HG03521 (cell line): Measurements from ENCODE around the gene SUSD4.
"Not testable (repeated sequence)": the region's sequence is repeated elsewhere in the genome, so short reads cannot be mapped to it uniquely, and the experiment has no call there.

Source experiments
- ATAC-seq: cut with Tn5 transposase; IDR thresholded peaks from one replicate; pipeline ENCODE4 v1.9.1; 2021; ENCODE audit warnings: mild to moderate bottlenecking, moderate library complexity; ENCODE audit not compliant: unreplicated experiment

The SUSD4 gene

GRCh38 chr1:223299553-223299952 is 64.4 kb downstream of the SUSD4 start:
- ATAC-seq = no peak

DNA sequence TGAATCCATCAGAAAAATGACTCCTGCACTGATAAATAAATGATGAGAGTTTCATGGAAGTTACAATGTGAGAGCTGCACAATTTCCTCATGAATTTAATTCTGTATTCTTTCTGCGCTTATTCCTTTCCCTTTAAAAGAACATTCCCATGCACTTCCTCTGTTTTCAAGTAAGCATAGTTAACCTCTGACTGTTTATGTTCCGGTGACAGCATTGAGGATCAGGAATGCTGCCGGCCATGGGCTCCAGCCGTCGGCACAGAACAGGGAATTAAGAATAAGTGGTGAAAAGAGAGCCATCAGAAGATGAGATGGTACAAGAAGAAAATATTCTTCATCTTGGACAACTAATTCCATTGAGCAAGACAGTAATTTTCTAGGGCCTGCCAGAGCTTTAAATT is 65.3 kb downstream of the SUSD4 start:
- ATAC-seq = no peak

GRCh38 chr1:223297800-223298199 is 66.2 kb downstream of the SUSD4 start:
- ATAC-seq = no peak

DNA sequence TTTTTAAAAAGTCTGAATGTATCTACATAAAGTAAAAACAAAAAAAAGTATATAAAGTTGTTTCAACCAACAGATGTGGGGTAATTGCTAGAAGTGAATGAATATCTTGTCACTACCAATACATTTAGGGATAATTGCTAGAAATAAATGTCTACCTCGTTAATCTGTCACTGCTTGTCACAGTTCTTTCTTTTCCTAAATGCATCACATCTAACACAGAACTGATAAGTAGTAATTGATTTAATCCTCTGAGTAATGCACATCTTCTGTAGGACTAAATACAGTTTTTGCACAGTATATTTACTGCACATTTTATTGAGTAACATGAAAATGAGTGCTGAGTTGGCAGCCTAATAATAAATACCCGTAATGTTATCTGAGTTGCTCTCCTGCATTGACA is 72.2 kb downstream of the SUSD4 start:
- ATAC-seq = no peak

GRCh38 chr1:223290397-223290796 is 73.6 kb downstream of the SUSD4 start:
- ATAC-seq = no peak

DNA sequence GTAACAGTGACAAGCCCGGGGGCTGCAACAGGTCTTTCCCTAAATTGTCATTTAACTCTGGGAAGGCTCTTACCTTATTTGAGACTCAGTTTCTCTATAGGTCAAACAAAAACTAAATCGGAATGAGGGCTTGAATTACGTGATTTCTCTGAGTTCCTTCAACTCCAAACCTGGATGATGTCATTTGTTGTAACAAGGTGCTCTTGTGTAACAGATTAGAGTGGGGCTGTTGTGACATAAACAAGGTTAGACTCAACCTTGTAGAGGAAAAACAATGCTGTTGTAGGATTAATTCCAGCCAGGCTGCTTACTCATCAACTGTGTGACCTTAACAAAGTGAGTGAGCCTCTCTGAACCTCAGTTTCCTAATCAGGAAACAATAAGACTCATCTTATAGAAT is 74.4 kb downstream of the SUSD4 start:
- ATAC-seq = no peak

GRCh38 chr1:223288826-223289225 is 75.2 kb downstream of the SUSD4 start:
- ATAC-seq = no peak

DNA sequence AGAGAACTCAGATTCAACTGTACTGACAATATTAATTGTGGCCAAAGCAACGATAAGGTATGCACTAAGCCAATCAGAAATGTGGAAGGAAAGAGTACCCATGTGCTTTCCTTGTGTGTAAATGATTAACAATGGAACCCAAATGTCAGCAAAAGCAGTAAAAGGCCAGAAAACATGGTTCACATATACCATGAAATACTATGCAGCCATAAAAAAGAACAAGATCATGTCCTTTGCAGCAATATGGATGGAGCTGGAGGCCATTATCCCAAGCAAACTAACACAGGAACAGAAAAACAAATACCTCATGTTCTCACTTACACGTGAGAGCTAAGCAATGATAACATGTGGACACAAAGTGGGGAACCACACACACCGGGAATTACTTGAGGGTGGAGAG is 78.5 kb downstream of the SUSD4 start:
- ATAC-seq = no peak

- not testable (repeated sequence) for ATAC-seq
Observed at GRCh38 chr1:223283697-223284096, 80.3 kb downstream of the SUSD4 start.

- not testable (repeated sequence) for ATAC-seq
Observed at GRCh38 chr1:223278311-223278710, 85.7 kb downstream of the SUSD4 start.

DNA sequence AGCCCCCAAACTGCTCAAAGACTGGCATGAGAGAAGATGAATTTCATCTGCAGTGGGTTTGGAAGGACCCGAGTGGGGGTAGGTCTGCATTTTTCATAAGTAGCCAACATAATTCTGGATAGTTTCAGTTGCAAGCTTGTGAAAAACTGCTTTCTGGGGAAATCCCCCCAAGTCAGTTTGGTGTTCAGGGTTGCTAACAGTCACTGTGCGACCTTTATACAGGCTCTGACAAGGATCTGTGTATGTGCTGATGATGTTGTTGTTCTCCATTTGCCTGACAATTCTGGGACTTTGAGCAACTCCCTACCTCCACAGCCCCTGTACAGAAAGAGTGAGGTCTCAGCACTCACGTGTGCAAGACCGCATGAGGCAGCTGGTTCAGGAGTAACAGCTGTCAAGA is 87.9 kb downstream of the SUSD4 start:
- no peak for ATAC-seq

- no peak for ATAC-seq
Observed at GRCh38 chr1:223273511-223273910, 90.5 kb downstream of the SUSD4 start.

GRCh38 chr1:223271085-223271781 is 92.7 kb downstream of the SUSD4 start:
- no peak for ATAC-seq

DNA sequence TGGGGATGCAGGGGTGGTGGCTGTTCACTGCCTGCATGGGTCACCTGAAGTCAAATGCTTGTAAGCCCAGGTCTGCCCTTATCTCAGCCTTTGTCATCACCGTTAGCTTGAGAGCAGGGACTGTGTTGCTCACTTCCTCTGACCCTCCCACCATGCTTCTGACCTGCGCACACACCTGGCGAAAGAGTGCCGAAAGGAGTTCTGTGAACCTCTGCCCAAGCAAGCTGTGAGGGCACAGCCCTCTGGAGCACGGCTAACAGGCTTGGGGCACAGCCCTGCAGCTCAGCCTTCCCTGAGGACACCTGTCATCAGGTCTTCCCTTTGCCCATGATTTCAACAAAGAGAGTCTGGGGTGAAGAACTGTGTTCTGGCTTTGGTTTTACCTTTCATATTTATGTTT is 93.8 kb downstream of the SUSD4 start:
- no peak for ATAC-seq

GRCh38 chr1:223269006-223269405 is 95.0 kb downstream of the SUSD4 start:
- no peak for ATAC-seq

GRCh38 chr1:223266632-223267172 is 97.3 kb downstream of the SUSD4 start:
- ATAC-seq = no peak

DNA sequence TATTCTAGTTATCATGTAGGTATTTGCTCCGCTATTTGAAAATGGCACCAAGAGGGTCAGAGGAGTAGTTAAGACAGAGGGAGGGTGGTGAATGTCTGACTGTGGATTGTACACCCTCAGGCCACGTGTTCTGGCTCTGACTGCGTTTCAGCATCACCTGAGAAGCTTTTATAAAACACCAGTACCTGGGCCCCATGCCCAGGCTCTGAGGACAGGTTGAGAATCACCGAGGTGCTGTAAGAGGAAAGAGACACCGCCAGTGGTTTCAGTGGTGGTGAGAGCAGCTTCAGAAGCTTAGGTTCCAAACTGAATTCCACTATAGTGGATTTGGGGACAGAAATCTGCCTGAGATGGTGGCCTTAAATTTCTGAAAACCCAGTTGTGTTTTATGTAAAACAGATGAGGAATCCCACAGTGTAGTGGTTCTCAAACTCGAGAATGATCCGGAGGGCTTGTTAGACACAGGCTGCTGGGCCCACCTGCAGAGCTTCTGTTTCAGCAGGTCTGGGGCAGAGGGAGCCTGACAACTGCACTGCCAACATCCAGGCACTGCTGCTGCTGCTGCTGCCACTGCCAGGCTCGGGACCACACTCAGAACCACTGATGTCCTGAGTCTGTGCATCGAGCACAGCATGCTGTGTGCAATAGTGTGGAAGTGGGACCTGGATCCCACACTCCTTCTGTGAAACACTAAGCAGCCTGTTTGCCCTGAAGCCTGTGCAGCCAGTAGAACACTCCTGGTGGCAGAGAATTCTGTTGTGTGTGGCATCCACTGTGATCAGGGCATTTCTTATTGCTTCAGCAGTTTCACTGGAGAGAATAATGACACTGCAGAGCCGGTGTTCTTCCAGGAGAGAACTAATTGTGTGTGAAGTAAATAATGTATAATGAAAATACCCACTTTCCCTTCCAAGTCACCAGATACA is 98.7 kb downstream of the SUSD4 start:
- no peak for ATAC-seq

- ATAC-seq = no peak
Observed at GRCh38 chr1:223264529-223264928, 99.4 kb downstream of the SUSD4 start.

DNA sequence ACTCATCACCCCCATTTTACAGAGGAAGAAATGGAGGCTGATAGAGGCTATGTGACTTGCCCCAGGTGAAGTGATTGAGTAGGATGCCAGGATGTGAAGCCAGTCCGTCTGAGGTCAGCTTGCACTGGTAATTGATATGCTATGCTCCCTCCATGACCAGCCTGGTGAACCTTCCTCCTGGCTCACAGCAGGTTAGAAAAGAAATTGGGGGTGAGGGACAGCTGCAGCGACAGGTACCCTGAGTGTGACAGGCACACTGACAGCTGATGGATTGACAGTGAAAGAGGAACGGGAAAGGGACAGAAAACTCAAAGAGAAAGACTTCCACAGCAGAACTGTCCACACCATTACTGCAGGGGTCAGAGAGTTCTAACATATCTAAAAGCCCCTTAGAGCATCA is 102.1 kb downstream of the SUSD4 start:
- ATAC-seq = no peak

GRCh38 chr1:223260712-223261111 is 103.3 kb downstream of the SUSD4 start:
- ATAC-seq = no peak

DNA sequence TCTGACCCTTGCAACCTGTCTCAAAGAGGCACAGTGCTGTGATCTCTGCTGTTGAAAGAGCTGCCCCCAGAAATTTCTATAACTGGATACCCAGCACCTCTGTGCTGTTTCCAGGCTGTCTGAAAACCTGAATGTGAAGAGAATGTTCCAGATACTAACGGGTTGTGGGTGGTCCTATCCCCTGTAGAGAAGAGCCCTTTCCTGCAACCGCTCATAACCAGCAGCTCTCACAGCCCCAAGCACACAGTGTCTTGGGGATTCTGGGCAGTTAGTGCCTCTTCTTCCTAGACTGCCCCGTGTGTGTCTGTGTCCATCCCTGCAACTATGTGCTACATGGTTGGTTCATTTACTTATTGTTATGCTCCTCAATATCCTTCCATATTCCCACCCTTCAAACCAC is 104.5 kb downstream of the SUSD4 start:
- ATAC-seq = no peak

DNA sequence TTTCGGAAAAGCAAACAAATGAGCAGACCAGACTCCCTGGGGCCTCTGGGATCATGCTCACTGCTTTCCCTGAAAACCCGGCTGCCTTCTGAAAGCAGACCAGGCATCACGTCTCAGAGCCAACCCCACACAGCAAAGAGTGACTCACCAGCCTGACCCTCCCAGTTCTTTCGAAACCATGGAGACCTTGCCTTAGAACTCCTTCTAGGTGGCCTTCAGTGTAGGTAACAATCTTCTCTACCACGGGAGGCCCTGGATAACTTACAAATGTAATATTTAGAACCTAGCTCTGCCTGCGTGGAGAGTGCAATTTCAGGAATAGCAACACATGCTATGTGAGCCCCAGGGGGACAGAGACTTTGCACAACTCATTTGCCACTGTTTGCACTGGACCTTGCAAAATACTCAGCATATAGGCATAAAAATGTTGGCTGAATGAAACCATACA is 105.2 kb downstream of the SUSD4 start:
- no peak for ATAC-seq
